ENCODE measurements around the gene MED17.
A peak's percentile ranks its signal among the peaks of the same experiment; 100 is the strongest.

MED17 gene

DNA sequence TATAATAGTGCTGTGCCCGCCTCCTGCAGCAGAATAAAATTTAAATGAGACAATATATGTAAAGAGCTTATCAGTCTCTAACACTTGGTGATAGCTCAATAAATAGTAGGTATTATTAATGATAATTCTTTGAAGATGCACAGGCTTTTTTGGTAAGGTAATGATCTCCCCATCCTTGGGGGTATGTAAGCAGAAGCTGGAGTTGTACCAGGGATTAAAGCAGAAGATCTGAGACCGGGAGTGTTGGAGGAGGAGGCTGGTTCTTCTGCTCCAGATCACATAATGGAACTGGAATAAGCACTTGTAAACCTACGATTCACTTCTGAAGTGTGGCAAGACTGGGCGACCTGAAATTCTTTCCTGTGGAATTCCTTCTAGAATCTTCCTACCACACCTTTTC, 58.0 kb downstream of the MED17 start:
- TF ChIP-seq GATA1 (IDR thresholded peaks at IDR 0.05; ENCODE audit: low read depth, low read length): no peak
- TF ChIP-seq POLR2A (IDR thresholded peaks at IDR 0.05; ENCODE audit: low read length): no peak

GRCh38 chr11:93842461-93842860, 58.4 kb downstream of the MED17 start:
- TF ChIP-seq POLR2A (IDR thresholded peaks at IDR 0.05; ENCODE audit: low read length): no peak
- no peak for TF ChIP-seq GATA1 (IDR thresholded peaks at IDR 0.05; ENCODE audit: low read depth, low read length)
- peak; percentile 71 to 88 for DNase-seq

More for the DNA sequence above, 58.0 kb downstream of the MED17 start:
- no peak for DNase-seq

DNA sequence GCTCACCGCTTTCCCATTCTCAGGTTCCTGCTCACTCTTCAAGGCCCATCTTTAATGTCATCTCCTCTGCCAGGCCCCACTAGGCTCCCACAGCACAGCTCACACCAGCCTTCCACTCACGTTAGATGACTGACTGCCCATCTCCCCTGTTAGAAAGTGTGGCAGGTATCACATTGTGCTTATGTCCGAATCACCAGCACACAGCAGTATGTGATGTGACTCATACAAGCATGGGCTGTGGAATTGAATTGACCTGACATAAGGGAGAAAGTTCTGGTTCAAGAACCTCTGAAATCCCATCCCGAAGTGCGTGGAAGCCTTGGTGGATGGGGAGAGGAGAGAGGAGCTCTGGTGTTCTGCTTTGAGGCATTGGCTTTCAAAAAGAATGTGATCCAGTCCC, 59.8 kb downstream of the MED17 start:
- no peak for DNase-seq
- TF ChIP-seq GATA1 (IDR thresholded peaks at IDR 0.05; ENCODE audit: low read depth, low read length) (no peak), POLR2A (IDR thresholded peaks at IDR 0.05; ENCODE audit: low read length) (no peak)

GRCh38 chr11:93844568-93844967, 60.5 kb downstream of the MED17 start:
- DNase-seq: no peak
- TF ChIP-seq GATA1 (IDR thresholded peaks at IDR 0.05; ENCODE audit: low read depth, low read length) (no peak), POLR2A (IDR thresholded peaks at IDR 0.05; ENCODE audit: low read length) (no peak)

DNA sequence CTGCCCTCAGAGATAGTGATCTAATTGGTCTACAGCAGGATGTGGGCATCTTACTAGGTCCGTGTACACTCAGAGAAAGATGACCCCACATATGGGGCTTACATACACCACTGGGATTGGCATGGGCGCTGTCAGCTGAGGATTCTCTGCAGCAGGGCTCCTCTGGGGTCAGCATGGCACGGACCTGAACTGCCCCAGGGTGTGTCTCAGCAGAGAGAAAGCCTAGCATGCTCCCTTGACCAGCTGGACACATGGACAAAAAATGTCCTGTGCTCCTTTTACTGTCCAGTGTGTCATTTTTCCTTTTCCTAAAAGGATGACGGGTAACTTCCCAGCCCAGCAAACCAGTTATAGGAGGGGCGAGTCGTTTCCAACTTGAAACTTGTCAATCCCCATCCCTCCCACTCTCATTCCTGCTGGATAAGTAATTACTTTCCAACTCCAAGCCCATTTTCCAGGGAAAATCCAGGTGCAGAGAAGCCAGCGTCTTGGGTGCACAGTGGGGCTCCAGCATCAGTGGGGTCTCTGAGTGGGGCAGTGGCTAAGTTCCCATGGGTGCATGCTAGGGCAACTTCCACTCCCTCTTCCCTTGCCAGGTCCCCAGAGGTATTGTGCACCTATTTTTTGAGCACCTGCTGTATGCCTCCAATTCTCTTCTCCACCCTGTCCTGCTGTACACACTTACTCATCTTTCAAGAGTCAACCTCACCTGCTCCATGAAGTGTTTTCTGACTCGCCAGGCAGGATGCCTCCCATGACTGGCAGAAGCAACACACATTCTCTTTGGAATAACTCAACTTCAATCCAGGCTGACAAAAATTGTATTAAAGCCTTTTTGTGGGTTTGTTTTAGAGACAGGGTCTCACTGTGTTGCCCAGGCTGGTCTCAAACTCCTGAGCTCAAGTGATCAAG, 61.4 kb downstream of the MED17 start:
- TF ChIP-seq GATA1 (IDR thresholded peaks at IDR 0.05; ENCODE audit: low read depth, low read length) (no peak), POLR2A (IDR thresholded peaks at IDR 0.05; ENCODE audit: low read length) (no peak)
- DNase-seq: no peak

DNA sequence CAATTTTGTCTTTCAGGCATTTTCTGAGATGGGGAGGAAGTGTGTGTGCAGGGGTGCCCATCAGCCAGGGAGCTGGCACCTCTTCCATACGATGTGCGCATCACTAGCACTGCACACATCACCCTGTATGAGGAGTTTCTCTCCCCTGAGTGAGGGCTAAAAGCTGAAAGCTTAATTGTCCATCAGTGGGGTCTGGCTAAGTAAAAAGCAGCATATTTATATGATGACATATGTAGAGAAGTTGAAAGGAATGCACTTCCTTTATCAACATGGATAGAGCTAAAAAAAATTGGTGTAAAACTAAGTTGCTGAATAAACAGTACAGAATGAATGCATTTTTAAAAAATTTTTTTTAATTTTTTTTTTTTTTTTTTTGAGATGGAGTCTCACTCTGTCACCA, 62.3 kb downstream of the MED17 start:
- TF ChIP-seq GATA1 (IDR thresholded peaks at IDR 0.05; ENCODE audit: low read depth, low read length) (no peak), POLR2A (IDR thresholded peaks at IDR 0.05; ENCODE audit: low read length) (no peak)
- DNase-seq: no peak

DNA sequence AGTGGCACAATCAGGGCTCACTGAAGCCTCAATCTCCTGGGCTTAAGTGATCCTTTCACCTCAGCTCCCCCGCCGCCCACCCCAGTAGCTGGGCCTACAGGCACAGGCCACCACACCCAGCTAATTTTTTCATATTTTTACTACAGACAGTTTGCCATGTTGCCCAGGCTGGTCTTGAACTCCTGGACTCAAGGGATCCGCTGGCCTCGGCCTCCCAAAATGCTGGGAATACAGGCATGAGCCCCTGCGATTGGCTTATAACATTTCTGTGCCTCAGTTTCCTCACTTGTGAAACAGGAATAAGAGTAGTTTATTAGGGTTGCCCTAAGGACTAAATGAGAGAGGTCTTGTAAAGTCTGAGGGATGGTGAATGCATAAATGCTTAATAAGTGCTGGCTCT, 65.1 kb downstream of the MED17 start:
- no peak for DNase-seq

GRCh38 chr11:93849751-93850593, 65.9 kb downstream of the MED17 start:
- TF ChIP-seq POLR2A (IDR thresholded peaks at IDR 0.05; ENCODE audit: low read length): no peak
- no peak for TF ChIP-seq GATA1 (IDR thresholded peaks at IDR 0.05; ENCODE audit: low read depth, low read length)
- peak; percentile 39 to 61 for DNase-seq

More for the DNA sequence above, 65.1 kb downstream of the MED17 start:
- no peak for TF ChIP-seq POLR2A (IDR thresholded peaks at IDR 0.05; ENCODE audit: low read length)
- TF ChIP-seq GATA1 (IDR thresholded peaks at IDR 0.05; ENCODE audit: low read depth, low read length): no peak

DNA sequence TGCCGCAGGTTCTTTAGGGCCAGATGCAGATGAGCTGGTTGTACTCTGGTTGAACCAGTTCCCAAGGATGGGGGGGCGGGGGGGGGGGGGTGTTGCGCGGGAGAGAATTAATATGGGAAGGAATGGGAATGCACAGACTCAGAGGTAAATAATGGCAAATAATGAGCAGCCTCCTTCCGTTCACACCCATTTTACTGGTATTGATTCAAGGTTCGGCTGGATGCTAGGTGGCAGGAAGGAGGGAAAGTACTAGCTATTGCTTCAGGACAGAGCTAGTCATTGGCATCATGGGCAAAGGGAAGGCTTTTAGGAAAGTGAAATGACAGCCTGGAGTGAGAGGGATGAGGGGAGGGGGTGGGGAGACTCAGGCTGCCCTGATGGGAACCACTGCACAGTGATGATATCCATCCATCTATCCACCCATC, 66.5 kb downstream of the MED17 start, which contains the start of gene VSTM5:
Gene VSTM5 (minus strand): TSS at position 25 of the 425 bp plus-strand sequence. CDS start 116 bp downstream, outside the sequence.
- no peak for DNase-seq
- TF ChIP-seq POLR2A (IDR thresholded peaks at IDR 0.05; ENCODE audit: low read length): no peak

DNA sequence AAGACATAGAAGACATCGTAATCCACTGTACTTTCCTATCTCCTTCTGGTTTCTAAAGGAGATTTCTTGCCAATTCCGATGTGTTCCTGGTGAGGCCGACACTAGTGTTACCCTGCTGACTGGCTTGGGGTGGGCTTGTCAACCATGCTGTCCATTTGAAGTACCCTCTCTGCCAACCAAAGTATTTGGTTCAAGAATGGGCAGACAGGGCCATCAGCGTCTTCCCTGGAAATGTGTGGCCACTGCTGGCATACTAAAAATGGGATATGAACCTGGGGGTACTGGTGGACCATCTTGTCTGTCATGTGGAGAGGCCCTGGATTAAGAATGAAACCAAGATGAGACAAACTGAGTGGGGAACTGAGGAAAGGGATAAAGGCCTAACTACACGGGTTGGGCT, 68.2 kb downstream of the MED17 start:
- no peak for DNase-seq
- TF ChIP-seq GATA1 (IDR thresholded peaks at IDR 0.05; ENCODE audit: low read depth, low read length) (no peak), POLR2A (IDR thresholded peaks at IDR 0.05; ENCODE audit: low read length) (no peak)

DNA sequence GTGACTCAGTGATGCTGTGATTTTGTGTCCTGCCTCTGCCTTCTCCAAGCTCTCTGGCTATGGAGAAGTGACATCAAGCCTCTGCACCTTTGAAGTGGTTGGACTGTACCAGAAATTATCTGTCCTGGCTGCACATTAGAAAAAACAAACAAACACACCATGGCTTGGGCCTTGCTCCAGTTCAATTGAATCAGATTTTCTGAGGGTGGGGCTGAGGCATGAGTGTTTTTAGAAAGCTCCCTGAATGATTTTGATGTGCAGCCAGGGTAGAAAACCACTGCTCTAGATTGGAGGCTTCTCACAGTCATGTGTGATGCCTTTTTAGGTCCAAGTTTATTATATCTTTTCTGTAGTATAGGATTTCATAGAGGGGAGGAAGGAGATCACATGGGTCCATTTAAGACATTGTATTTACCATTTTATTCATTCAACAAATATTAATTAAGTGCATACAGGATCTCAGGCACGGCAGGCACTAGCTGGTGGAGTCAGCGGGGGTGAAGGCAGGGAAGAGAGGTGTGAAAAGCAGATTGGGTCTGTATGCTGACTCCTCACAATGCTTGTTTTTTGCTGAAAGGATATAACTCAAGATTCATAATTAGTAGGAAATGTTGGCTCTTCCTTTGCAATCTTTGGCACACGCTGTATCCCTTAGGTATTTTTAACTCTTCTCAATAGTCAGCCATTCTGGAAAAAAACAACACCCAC, 73.5 kb downstream of the MED17 start:
- DNase-seq: no peak
- no peak for TF ChIP-seq GATA1 (IDR thresholded peaks at IDR 0.05; ENCODE audit: low read depth, low read length)
- TF ChIP-seq POLR2A (IDR thresholded peaks at IDR 0.05; ENCODE audit: low read length): no peak

- no peak for DNase-seq
- TF ChIP-seq GATA1 (IDR thresholded peaks at IDR 0.05; ENCODE audit: low read depth, low read length) (no peak), POLR2A (IDR thresholded peaks at IDR 0.05; ENCODE audit: low read length) (no peak)
Measured at GRCh38 chr11:93858121-93858775, 74.2 kb downstream of the MED17 start.

- TF ChIP-seq GATA1 (IDR thresholded peaks at IDR 0.05; ENCODE audit: low read depth, low read length): no peak
- TF ChIP-seq POLR2A (IDR thresholded peaks at IDR 0.05; ENCODE audit: low read length): no peak
Measured at GRCh38 chr11:93861808-93862207, 77.7 kb downstream of the MED17 start.

More at GRCh38 chr11:93861808-93862207, 77.7 kb downstream of the MED17 start:
- DNase-seq: no peak
